ENCODE data around the gene GLRX2. TPM values are rescaled to one million over a fixed set of nuclear protein-coding genes. Genes with fewer than 3 reads are reported as not detected.

The GLRX2 gene
- total and polyA plus RNA-seq, 12 donors, result 27.6 to 64.9 (median 33.5) TPM

- DNase-seq (no peak), ATAC-seq (no peak)
- Histone ChIP-seq H3K4me3 (no peak overlapping the region), H3K36me3 (peaks cover 0 to 39% (median 13%) of the 10 kb centered on the region in 9 donors), H3K4me1 (peaks cover 0 to 26% (median 16%) of the 10 kb centered on the region in 9 donors), H3K27ac (no peak overlapping the region), H3K27me3 (no peaks in the 10 kb centered on the region), H3K9me3 (no peaks in the 10 kb centered on the region)
- TF ChIP-seq, protein P1, sequence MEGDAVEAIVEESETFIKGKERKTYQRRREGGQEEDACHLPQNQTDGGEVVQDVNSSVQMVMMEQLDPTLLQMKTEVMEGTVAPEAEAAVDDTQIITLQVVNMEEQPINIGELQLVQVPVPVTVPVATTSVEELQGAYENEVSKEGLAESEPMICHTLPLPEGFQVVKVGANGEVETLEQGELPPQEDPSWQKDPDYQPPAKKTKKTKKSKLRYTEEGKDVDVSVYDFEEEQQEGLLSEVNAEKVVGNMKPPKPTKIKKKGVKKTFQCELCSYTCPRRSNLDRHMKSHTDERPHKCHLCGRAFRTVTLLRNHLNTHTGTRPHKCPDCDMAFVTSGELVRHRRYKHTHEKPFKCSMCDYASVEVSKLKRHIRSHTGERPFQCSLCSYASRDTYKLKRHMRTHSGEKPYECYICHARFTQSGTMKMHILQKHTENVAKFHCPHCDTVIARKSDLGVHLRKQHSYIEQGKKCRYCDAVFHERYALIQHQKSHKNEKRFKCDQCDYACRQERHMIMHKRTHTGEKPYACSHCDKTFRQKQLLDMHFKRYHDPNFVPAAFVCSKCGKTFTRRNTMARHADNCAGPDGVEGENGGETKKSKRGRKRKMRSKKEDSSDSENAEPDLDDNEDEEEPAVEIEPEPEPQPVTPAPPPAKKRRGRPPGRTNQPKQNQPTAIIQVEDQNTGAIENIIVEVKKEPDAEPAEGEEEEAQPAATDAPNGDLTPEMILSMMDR (IDR thresholded peaks at IDR 0.05), result no peak
- intact Hi-C loops (cut with DNase I), result loop anchor here in 4 of 10 donors (5.0 to 10.0 kb wide), 3 partner anchors 35 to 628 kb away; no protein-coding TSS in a partner anchor
- WGBS, 2 donors, result 85% methylated on average over 5 of the region's 5 CpGs
Observed at GRCh38 chr1:193102662-193103061, 2.6 kb downstream of the GLRX2 start.

GRCh38 chr1:193094112-193094511 lies 11.1 kb downstream of the GLRX2 start:
- H3K9me3 ChIP-seq, result no peaks in the 10 kb centered on the region
- H3K36me3 ChIP-seq, result peaks cover 0 to 97% (median 30%) of the 10 kb centered on the region in 9 donors
- H3K4me1 ChIP-seq, result no peaks in the 10 kb centered on the region
- H3K27me3 ChIP-seq, result no peaks in the 10 kb centered on the region
- H3K4me3 ChIP-seq, result no peak overlapping the region
- ATAC-seq (no peak), DNase-seq (no peak)
- WGBS, 2 donors, result 94 to 96% methylated on average over 11 of the region's 11 CpGs
- no peak overlapping the region for H3K27ac ChIP-seq
- intact Hi-C loops (cut with DNase I), result no loop called here
- TF ChIP-seq, protein P1 (IDR thresholded peaks at IDR 0.05), result no peak

DNA sequence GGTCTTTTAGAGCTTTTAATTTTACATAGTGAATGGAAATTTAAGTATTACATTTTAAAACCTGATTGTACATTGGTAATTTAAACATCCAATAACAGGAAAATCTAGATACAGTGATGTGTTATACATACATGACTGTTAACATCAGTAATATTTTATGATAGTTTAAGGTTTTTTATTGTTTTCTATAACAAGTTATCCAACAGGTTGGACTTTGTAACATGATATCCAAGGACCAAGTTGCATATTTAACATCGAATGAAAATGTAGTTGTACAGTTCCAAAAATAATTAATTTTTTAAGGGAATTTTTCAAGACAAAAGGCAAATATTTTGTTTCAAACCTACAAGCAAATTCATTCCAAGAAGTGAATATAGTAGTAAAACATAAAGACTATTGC lies 14.3 kb downstream of the GLRX2 start:
- intact Hi-C loops (cut with DNase I), result no loop called here
- Histone ChIP-seq H3K4me3 (no peak overlapping the region), H3K9me3 (no peaks in the 10 kb centered on the region), H3K4me1 (peaks cover 0 to 13% (median 0%) of the 10 kb centered on the region in 9 donors), H3K27ac (no peak overlapping the region), H3K36me3 (peaks cover 0 to 92% (median 11%) of the 10 kb centered on the region in 9 donors), H3K27me3 (no peaks in the 10 kb centered on the region)
- 84 to 91% methylated on average over 1 of the region's 1 CpG for WGBS, 2 donors
- TF ChIP-seq, protein P1 (IDR thresholded peaks at IDR 0.05), result no peak
- no peak for ATAC-seq
- DNase-seq, result no peak

DNA sequence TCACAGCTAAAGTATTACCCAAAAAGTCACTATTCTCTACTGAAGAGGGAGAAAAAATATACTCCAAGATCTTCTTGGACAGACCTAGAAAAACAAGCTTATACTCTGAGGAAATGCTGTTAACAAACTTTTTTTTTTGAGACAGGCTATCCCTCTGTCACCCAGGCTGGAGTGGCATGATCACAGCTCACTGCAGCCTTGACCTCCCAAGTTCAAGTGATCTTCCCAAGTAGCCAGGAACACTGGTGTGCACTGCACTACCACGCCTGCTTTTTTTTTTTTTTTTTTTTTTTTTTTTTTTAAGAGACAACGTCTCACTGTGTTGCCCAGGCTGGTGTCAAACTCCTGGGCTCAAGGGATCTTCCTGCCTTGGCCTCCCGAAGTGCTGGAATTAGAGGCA lies 17.3 kb downstream of the GLRX2 start:
- Histone ChIP-seq H3K9me3 (no peaks in the 10 kb centered on the region), H3K4me1 (peaks cover 0 to 17% (median 0%) of the 10 kb centered on the region in 9 donors), H3K27ac (no peak overlapping the region), H3K27me3 (no peaks in the 10 kb centered on the region), H3K36me3 (peaks cover 0 to 92% (median 19%) of the 10 kb centered on the region in 9 donors), H3K4me3 (no peak overlapping the region)
- intact Hi-C loops (cut with DNase I), result loop anchor here in 1 of 10 donors (2.0 kb wide), 1 partner anchor 17 kb away; the partner anchor contains the start of gene GLRX2
- DNase-seq (no peak), ATAC-seq (peak in 1 of 8 donors; percentile 39)
- WGBS, 2 donors, result 28 to 38% methylated on average over 3 of the region's 3 CpGs
- TF ChIP-seq, protein P1 (IDR thresholded peaks at IDR 0.05), result no peak

Measured in heart right ventricle (tissue), 16 donors.